Measurements from ENCODE around the gene IGFLR1. TPM values are rescaled to one million over a fixed set of nuclear protein-coding genes. Genes with fewer than 3 reads are reported as not detected.

Gene IGFLR1
- total and polyA plus RNA-seq, 2 of the 8 experiments (the other 6 are each of a cell fraction or from before 2014, with no cell fraction given) = 8.4 to 28.9 TPM

- H2BK120ac ChIP-seq (replicated peaks; ENCODE audit: low read depth, low read length) = no peak overlapping the region
- no peaks in the 10 kb centered on the region for H3K36me3 ChIP-seq (ENCODE audit: control insufficient read depth in 2 of 4, insufficient read depth in 4 of 4, low read length in 3 of 4)
- no peak overlapping the region for H3K4ac ChIP-seq (replicated peaks; ENCODE audit: insufficient read length, low read depth, low read length)
- no peak overlapping the region for H3K14ac ChIP-seq (ENCODE audit: insufficient read length)
- H3K79me2 ChIP-seq (ENCODE audit: control insufficient read depth in 1 of 2, insufficient read depth in 2 of 2, low read length in 2 of 2) = no peaks in the 10 kb centered on the region
- ChIA-PET POLR2A (ENCODE audit: partially characterized antibody) (interaction anchor here (0.8 to 1.6 kb wide), 2 partner anchors 9 to 62 kb away, joined by 4 to 5 read pairs; no protein-coding TSS in a partner anchor), CTCF (ENCODE audit: partially characterized antibody) (interaction anchor here (0.7 to 3.8 kb wide), 4 partner anchors 10 to 190 kb away, joined by 3 to 13 read pairs (median 4); no protein-coding TSS in a partner anchor)
- peaks cover 11% of the 10 kb centered on the region for H3K23me2 ChIP-seq (ENCODE audit: low read depth, low read length)
- H2BK5ac ChIP-seq (ENCODE audit: low read depth, low read length) = no peak overlapping the region
- H4K5ac ChIP-seq (ENCODE audit: insufficient read length, low read depth, low read length) = no peak overlapping the region
- H3K9ac ChIP-seq (replicated peaks in 1 of 4; ENCODE audit: extremely low read depth in 1 of 4, low read depth in 3 of 4, low read length in 3 of 4) = no peak overlapping the region
- H3K23ac ChIP-seq (ENCODE audit: insufficient read length) = no peak overlapping the region
- no peak overlapping the region for H2BK20ac ChIP-seq (ENCODE audit: low read length)
- no peak overlapping the region for H3K4me2 ChIP-seq (ENCODE audit: insufficient read depth in 1 of 2, low read depth in 2 of 2, low read length in 2 of 2)
- no peaks in the 10 kb centered on the region; a peak in 1 of 7 replicates for H3K27me3 ChIP-seq (replicated peaks in 1 of 4; ENCODE audit: control insufficient read depth in 3 of 4, extremely low read depth in 1 of 4, insufficient read depth in 3 of 4, low read length in 3 of 4)
- no peak overlapping the region for H2AFZ ChIP-seq (ENCODE audit: low read length)
- WGBS, 2 experiments (ENCODE audit: extremely low coverage in 1 of 2, insufficient coverage in 1 of 2, insufficient read length in 1 of 2, insufficient replicate concordance in 2 of 2, low coverage in 1 of 2, low lambda C conversion rate in 2 of 2, missing lambda C conversion rate in 1 of 2) = 87% methylated on average over 6 of the region's 15 CpGs; no CpG with 5 or more reads in 1 of the 2 experiments
- no peak overlapping the region for H3K27ac ChIP-seq (ENCODE audit: low read depth, low read length)
- peaks cover 3 to 14% of the 10 kb centered on the region in 2 experiments for H4K20me1 ChIP-seq (replicated peaks in 1 of 2; ENCODE audit: control insufficient read depth in 1 of 2, insufficient read depth in 2 of 2, low read length in 2 of 2)
- no peak overlapping the region for H3K56ac ChIP-seq (replicated peaks; ENCODE audit: insufficient read length, low read depth, low read length)
- no peak for DNase-seq (ENCODE audit: low read depth in 1 of 2, low spot score in 2 of 2)
- peaks cover 0 to 11% (median 4%) of the 10 kb centered on the region in 4 experiments; a peak in 5 of 7 replicates for H3K4me1 ChIP-seq (replicated peaks in 1 of 4; ENCODE audit: control insufficient read depth in 3 of 4, insufficient read depth in 4 of 4, low read length in 3 of 4)
- H2AK5ac ChIP-seq (ENCODE audit: low read depth, low read length) = no peak overlapping the region
- no peaks in the 10 kb centered on the region for H3K79me1 ChIP-seq (ENCODE audit: low read depth, low read length)
- no peak overlapping the region for H4K8ac ChIP-seq (ENCODE audit: extremely low read depth, insufficient read depth, low read length)
- H3K9me3 ChIP-seq (ENCODE audit: insufficient read depth in 2 of 2, low read depth in 1 of 2, low read length in 1 of 2) = no peaks in the 10 kb centered on the region
- H2BK15ac ChIP-seq (ENCODE audit: low read length) = no peak overlapping the region
- no peak overlapping the region for H4K91ac ChIP-seq (replicated peaks; ENCODE audit: insufficient read length, low read length)
- no peak for FAIRE-seq
- H3K18ac ChIP-seq (ENCODE audit: extremely low read depth, low read length) = no peak overlapping the region
- no peak overlapping the region for H2BK12ac ChIP-seq (ENCODE audit: low read depth, low read length)
- no peak overlapping the region for H3K4me3 ChIP-seq (ENCODE audit: extremely low read depth in 1 of 4, insufficient read depth in 2 of 4, low read depth in 3 of 4, low read length in 4 of 4)
- TF ChIP-seq POLR2AphosphoS5 (IDR thresholded peaks at IDR 0.05; ENCODE audit: low read depth, low read length) (no peak), BRCA1 (IDR thresholded peaks at IDR 0.05; ENCODE audit: low read depth, low read length) (no peak), SIRT6 (IDR thresholded peaks at IDR 0.05; ENCODE audit: low read length) (no peak), HDAC2 (IDR thresholded peaks at IDR 0.05; ENCODE audit: borderline replicate concordance in 1 of 2, low read depth in 2 of 2, low read length in 2 of 2) (no peak), SIX5 (IDR thresholded peaks at IDR 0.05; ENCODE audit: low read depth, low read length) (no peak), KDM5A (IDR thresholded peaks at IDR 0.05; ENCODE audit: low read length) (no peak), GABPA (IDR thresholded peaks at IDR 0.05; ENCODE audit: borderline replicate concordance, insufficient read depth, low read length) (no peak), RXRA (IDR thresholded peaks at IDR 0.05; ENCODE audit: insufficient read depth, low read depth, low read length) (no peak), SP4 (IDR thresholded peaks at IDR 0.05; ENCODE audit: low read length) (no peak), TCF12 (IDR thresholded peaks at IDR 0.05; ENCODE audit: low read depth, low read length) (no peak), MAX (IDR thresholded peaks at IDR 0.05) (no peak)
Measured at GRCh38 chr19:35787227-35787799, 45.1 kb upstream of the IGFLR1 start.

All from H1 (cell line).